GM19023 (cell line): ENCODE measurements around the gene SOHLH1.

Experiments
- ATAC-seq: cut with Tn5 transposase; IDR thresholded peaks from one replicate; pipeline ENCODE4 v1.9.1; 2021; ENCODE audit warnings: mild to moderate bottlenecking, moderate library complexity; ENCODE audit not compliant: unreplicated experiment

SOHLH1 gene

DNA sequence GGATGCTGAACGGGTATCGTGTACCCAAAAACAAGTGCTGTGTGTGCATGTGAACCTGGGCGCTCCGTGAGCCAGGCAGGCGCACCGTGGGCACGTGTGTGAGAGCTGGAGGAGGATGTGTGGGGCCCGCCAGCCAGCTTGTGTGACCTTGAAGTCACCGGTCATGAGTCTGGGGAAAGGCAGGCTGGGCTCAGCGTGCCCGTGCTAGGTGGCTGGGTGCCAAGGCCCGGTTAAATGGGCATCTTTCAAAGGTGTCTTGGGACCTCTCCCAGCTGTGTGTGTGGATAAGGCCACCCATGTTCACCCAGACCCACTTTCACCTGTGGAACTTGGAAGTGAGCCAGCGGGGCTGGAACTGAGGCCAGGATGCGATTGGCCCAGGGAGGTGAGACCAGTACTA lies 6.1 kb upstream of the SOHLH1 start:
- ATAC-seq: no peak

GRCh38 chr9:135704483-135704882 lies 5.2 kb upstream of the SOHLH1 start:
- no peak for ATAC-seq

DNA sequence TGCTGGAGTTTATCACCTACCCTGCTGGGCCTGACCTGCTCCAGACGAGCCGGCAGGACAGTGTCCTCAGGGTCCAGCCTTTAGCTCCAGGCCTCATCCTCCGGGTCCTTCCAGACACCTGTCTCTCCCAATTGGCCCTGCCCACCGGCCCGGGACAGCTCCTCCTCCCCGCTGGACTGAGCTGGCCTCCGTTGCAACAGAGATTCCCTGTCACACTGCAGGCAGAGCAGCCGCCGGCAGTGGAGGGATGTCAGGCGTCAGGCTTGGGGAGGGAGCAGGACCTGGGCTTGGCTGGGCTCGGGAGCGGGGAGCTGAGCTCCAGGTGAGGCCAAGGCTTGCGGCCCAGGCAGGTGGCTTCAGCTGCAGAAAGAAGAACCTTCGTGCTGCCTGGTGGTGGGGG lies 4.4 kb upstream of the SOHLH1 start:
- ATAC-seq: no peak

DNA sequence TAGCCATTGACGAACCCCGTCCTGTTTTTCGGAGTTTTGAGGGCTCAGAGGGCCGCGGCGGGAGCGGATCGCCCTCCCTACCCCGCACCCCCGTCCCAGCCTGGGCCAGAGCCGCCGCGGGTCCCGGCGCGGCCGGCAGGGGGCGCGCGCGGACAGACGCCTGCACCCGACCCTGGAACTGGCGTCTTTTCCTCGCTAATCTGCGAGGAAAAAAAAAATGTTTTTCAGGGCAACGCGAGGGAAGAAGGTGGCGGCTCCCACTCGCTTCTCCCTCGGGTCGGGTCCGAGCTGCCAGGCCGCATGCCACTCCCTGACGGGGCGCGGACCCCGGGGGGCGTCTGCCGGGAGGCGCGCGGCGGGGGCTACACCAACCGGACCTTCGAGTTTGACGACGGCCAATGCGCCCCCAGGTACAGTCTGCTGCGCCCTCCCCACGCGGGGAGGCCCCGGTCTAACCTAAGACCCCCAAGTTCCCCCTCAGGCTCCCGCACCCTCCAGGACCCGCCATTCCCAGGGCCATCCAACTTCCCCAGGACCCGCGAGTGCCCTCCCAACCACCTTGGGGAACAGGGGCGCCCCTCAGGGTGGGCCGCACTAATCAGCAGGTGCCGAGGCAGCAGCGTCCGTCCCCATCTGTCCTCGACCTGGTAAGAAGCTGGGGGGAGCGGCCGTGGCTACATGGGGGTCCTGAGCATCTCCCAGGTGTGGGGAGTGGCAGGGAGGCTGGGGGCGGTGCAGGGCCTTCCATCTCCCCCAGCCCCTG lies 2.9 kb upstream of the SOHLH1 start, which contains the start of gene KCNT1:
TSS of gene KCNT1 (plus strand) at position 227 of the 763 bp plus-strand sequence. CDS start at position 301, 74 bp downstream.
- no peak for ATAC-seq

DNA sequence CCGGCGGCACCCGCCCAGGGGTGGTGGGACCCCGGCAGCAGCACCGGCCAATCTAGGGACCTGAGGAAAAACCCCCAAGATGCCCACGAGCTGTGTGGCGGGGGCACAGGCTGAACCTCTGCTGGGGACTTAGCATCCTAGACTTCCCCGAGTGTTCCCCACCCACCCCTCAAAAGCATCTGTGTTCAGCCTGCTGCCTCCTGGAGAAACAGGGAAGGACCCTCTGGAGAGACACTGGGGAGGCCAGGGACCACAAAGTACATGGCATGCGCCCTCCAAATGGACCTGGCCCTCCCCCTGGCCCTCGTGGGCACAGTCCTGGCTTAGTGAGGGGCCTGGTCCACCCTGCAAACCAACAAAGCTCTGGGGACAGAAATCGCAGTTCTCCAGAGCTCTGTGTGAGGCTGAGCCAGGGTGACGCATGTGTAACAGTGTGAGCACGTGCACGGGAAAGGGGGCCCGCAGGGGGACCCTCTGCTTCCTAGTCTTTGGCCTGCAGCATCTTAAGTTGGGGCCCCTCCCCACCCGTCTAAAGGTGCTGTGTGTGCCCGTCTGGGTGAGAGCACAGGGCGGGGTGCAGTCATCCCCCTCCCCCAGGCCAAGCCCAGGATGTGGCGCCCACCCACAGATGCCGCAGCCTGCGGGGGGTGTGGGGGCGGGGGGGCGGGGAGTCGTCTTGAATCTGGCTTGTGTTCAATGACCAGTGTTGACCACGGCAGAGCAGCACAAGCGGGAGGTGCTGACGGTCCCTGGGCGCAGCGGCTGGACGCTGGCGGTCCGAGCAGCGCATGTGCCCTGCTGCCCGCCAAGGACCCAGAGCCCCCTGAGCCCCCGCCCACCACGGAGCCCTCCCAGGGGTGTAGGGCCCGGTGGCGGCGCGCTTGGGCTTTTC lies 2.0 kb upstream of the SOHLH1 start:
- no peak for ATAC-seq

- ATAC-seq: no peak
Observed at GRCh38 chr9:135700525-135700924, 1.2 kb upstream of the SOHLH1 start.

GRCh38 chr9:135698767-135699166 lies 514 bp downstream of the SOHLH1 start:
- ATAC-seq: no peak

GRCh38 chr9:135698236-135698635 lies 1.0 kb downstream of the SOHLH1 start:
- ATAC-seq: no peak

GRCh38 chr9:135697226-135697625 lies 2.1 kb downstream of the SOHLH1 start:
- no peak for ATAC-seq

GRCh38 chr9:135696446-135696845 lies 2.8 kb downstream of the SOHLH1 start:
- no peak for ATAC-seq

GRCh38 chr9:135695642-135696041 lies 3.6 kb downstream of the SOHLH1 start:
- no peak for ATAC-seq

DNA sequence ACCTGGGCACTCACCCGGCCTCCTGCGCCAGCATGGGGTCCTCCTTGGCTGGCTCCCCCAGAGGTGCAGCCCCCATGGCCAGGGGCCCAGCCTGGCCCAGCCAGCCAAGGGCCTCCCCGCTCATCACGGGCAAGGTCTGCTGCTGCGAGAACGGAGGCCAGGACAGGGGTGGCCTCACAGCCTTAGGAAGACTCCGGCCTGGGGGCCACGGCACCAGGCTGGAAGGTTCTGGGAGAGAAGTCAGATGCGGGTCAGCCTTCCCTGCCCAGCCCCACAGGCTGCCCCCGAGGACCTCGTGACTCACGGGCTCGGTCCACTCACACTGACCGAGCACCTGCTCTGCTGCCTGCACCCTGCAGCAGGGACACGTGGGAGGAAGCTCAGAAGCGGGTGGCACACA lies 4.2 kb downstream of the SOHLH1 start:
- no peak for ATAC-seq

DNA sequence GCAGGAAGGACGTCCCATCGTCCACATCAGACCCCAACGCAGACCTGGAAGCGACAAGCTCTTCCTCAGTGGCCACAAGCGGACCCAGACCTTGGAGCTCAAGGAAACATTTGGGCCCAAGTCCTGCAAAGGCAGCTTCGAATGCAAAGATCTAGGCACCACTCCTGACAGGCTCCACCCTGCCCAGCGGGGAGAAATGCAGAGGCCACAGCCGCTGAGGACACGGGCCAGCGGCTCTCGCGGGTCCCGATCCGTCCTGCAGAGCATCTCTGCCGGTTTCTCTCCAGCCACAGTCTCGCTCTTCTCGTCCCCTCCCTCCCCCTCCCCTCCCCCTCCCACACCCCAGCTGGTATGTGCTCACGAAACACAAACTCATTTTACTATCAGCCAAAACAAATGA lies 4.9 kb downstream of the SOHLH1 start:
- ATAC-seq: no peak

GRCh38 chr9:135693771-135694170 lies 5.5 kb downstream of the SOHLH1 start:
- ATAC-seq: no peak

DNA sequence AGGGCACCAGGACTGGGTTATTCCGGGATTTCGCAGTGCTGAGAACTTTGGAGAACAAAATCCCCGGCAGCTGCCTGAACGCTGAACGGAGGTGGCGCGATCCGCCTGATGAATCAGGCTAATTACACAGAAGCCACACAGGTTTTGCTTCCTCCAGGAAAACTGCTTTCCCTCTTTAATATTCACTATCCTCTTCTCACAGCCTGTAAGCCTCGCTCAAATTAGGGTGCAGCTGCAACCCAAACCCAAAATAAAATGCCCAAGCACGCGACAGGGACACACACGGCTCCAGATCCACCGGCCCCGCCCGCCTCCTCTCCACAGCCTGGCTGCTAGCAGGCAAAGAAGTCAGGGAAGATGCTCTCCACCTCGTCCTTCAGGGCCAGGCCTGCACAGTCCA lies 6.0 kb downstream of the SOHLH1 start:
- no peak for ATAC-seq

DNA sequence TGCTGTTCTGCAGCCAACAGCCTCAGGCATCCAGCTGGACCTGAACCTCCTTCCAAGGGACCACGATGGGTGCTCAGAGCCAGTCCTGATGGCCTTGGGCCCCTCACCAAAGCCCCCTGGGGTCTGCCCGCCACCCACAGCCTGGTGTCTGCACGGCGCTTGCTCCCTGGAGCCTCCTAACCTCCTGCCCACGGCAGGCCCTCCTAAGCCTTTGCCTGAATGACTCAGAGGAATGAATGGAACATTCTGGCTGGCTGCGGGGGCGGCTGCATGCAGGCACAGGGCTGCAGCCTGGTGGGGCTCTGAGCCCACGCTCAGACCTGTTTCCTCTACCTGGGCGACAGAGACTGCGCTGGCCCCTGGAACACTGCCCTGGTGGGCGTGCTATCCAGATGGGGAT lies 6.9 kb downstream of the SOHLH1 start:
- no peak for ATAC-seq

DNA sequence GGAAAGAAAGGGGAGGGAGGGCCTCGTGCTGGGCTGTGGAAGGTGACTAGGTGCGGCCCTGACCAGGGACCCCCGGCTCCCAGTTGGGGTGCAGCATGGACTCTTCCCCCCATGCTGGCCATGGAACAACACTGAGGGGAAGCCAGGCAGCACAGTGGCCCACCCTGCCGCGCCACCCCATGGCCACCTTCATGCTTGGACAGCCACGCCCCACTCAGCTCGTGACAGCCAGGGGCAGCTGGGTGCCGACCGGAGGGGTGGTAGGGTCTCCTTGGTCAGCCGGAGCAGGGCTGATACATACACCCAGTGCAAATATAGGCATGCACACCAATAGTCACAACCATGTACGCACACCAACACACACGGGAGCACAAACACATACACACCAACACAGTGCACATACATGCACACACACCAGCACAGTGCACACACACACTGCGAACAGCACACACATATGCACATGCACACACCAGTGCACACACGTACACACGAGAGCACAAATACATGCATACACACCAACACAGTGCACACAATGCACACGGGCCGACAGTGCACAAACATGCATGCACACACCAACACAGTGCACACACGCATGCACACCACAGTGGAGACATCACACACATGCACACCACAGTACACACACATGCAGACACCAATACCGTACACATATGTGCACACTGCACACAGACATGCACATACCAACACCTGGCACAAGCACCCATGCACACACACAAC lies 8.3 kb downstream of the SOHLH1 start:
- ATAC-seq: no peak

GRCh38 chr9:135689011-135689410 lies 10.3 kb downstream of the SOHLH1 start:
- no peak for ATAC-seq

DNA sequence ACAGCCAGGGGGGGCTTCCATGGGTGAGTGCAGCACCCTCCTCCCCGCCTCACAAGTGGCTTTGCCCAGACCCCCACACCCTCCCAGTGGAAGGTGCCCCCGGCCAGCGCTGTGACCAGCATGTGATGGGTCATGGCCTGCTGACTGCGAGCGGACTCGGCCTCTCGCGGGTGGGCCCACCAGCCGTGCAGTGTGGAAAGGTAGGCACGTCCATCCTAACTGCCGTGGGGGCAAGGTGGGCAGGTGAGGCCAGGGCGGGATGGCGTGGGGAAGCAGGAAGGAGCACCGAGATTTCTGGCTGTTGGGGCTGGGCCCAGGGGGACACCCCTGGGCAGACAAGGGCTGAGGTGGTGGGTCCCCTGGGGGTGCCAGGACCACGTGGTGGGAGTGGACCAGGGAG lies 12.1 kb downstream of the SOHLH1 start:
- no peak for ATAC-seq

GRCh38 chr9:135684691-135685090 lies 14.6 kb downstream of the SOHLH1 start:
- no peak for ATAC-seq

- no peak for ATAC-seq
Observed at GRCh38 chr9:135683401-135684034, 15.8 kb downstream of the SOHLH1 start.
